M059J (cell line): Measurements from ENCODE around the gene NOP9. TPM values are rescaled to one million over a fixed set of nuclear protein-coding genes. Genes with fewer than 3 reads are reported as not detected.
"Not testable (repeated sequence)": the region's sequence is repeated elsewhere in the genome, so short reads cannot be mapped to it uniquely, and the experiment has no call there.

ENCODE experiments used
- DNase-seq: peaks from one replicate; pipeline ENCODE4 v3.0.0-alpha.2; 2012; ENCODE audit warnings: low read depth
- total RNA-seq: library from RNA; depleted of rRNA; stranded (reverse); fragments of >200 nt; shearing (Covaris generic); gene quantifications from 2 replicates; pipeline ENCODE4 v1.2.3, GENCODE V29; 2014

Gene NOP9
- total RNA-seq, 1 experiment from 2014 or later: 14.0 TPM

DNA sequence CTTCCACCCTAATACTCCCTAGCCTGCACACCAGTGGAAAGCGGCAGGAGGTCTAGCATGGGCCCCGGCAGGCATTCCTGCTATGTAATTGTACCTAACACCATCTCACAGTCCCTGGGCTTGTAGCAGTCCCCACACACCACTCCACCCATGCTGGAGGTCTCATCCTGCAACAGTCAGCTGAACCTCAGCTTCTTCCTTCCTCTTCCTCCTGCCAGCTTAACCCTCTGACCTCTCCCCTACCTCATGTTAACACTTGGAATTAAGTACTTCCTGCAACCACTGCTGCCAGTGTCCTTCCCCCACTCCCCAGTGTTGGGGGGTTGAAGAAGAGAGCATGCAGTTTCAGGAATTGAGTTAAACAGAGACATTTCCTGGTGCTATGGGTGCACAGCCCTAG lies 27.7 kb downstream of the NOP9 start:
- DNase-seq: no peak

DNA sequence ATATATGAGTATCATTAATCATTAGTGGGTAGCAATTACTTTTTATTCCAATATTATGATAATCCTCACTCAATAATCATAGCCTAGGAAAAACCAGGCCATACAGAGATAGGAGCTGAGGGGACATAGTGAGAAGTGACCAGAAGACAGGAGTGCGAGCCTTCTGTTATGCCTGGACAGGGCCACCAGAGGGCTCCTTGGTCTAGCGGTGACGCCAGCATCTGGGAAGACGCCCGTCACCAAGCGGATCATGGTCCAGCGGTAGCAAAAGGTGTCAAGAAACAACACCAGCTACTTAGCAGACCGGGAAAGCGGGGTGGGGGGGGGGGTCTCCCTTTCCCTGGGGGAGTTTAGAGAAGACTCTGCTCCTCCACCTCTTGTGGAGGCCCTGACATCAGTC lies 28.3 kb downstream of the NOP9 start:
- DNase-seq: not testable (repeated sequence)

DNA sequence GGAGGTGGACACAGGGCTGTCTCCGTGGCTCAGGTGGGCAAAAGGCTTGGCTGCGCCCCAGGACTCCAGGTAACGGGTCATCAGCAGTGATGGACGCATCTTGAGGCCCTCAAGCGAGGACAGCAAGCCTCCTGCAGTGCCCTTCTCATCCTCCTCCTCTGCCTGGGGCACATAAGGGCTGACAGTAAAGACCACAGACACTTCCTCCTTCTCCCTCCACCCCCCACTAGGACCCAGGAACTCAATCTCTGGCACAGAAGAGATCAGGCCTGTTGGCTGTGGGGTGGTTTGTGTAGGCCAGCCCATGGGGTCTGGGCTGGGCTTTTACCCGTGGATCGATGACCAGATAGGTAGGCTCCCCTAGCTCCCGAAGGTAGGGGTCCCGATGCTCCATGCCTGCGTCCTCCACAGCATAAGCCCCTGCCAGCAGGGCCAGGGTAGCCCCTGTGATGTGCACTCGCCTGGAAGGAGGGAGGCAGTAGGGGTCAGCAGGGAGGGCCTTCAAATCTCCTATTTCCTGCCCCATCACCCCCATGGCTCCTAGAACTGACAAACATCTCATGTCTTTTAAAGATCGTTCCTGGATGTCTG lies 29.5 kb downstream of the NOP9 start:
- no peak for DNase-seq

DNA sequence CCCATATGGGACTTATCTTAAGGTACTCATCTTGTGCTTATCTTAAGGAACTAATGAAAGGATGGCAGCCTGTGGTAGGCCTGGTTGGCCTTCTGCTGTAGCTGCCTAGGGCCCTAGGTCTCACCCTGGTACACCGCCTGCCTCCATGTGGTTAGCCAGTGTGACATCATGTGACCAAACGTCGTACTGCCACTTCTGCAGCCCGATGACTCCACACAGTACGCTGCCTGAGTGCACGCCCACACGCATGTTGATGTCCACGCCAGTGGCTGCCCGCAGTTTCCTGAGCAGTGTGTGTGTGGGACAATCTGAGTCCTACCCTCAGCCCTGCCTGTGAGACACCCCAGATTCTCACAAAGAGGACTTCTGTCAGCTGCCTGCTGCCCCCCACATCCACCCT lies 30.1 kb downstream of the NOP9 start:
- DNase-seq: no peak

DNA sequence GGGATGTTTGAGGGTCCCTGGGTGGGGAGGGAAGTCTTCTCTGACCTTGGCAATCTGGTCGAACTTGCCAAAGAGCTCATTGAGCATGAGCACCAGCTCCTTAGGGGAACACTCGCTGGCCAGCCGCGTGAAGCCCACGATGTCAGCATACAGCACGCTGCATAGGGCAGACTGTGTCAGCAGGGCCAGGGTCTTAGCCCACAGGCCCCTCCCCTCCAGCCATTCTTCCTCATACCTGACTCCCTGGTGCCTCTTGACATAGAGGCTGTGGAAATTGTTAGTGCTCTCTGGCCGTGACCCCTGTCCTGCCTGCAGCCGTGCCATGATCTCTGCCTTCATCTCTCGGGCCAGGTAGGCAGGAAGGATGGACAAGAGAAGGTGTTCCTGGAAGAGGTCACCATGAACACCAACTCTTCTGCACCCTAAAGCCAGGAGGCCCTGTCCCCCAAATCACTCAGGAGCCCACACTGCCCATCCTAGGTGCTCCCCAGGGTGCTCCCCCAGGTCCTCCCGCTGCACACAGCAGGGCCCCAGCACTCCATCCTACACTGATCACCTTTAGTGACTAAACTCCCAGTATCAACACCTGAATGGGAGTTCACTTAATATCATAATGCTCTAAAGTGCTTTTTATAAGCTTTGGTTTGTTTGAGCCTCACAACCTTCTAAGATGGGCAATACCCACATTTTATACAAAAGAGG lies 31.5 kb downstream of the NOP9 start:
- DNase-seq: no peak

DNA sequence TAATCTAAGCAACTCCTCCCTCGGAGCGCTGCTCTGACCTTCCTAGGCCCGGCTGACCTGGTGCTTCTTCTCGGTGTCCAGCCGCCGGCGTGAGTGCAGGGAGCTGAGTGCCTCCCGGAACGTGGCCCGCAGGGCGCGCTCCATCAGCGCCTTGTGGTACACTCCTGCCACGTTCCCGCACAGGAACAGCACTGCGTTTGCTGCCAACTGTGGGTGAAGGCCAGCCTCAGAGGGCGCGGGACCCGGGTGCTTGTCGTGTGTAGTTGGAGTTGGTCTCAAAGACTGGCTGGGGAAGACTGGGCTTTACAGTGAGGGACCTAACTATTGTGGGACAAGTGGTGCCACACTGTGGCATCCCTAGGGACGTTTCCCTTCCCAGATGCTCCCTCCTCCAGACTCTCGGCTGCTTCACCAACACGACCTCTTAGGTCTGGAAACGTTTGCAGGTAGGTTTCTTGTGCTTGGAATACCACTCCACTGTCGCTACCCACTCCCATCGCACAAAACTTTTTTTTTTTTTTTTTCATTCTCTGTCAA lies 32.1 kb downstream of the NOP9 start:
- no peak for DNase-seq

DNA sequence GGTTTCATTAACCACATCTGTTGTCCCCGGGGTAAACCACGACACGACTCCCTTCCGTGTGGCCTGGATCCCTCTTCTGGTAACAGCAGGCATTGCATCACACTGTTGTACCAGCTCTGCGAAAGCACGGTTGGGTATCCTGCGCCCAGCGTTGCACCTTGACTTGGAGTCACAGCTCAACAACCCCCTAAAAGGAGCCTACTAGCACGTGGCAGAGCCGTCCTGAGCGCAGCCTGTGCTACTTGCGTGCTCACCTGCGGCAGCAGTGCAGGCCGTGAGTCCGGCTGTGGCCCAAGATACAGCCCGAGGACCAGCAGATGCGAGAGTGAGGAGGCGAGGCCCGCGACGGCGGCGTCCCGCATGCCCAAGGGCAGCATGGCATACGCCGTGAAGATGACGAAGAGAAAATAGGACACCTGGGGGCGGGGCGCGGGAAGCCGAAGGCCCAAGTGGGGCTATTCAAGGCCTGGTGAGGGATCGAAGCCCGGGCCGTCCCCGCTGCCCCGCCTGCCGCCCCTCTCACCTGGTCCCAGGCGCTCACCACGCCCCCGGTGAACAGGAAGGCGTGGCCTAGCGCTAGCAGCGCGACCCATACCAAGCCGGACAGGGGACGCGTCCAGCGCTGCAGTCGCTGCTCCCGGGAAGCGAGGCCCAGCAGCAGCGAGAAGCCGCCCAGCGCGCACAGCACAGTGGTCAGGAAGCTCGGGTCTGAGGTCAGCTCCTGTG lies 32.8 kb downstream of the NOP9 start:
- peak; percentile 69 for DNase-seq

DNA sequence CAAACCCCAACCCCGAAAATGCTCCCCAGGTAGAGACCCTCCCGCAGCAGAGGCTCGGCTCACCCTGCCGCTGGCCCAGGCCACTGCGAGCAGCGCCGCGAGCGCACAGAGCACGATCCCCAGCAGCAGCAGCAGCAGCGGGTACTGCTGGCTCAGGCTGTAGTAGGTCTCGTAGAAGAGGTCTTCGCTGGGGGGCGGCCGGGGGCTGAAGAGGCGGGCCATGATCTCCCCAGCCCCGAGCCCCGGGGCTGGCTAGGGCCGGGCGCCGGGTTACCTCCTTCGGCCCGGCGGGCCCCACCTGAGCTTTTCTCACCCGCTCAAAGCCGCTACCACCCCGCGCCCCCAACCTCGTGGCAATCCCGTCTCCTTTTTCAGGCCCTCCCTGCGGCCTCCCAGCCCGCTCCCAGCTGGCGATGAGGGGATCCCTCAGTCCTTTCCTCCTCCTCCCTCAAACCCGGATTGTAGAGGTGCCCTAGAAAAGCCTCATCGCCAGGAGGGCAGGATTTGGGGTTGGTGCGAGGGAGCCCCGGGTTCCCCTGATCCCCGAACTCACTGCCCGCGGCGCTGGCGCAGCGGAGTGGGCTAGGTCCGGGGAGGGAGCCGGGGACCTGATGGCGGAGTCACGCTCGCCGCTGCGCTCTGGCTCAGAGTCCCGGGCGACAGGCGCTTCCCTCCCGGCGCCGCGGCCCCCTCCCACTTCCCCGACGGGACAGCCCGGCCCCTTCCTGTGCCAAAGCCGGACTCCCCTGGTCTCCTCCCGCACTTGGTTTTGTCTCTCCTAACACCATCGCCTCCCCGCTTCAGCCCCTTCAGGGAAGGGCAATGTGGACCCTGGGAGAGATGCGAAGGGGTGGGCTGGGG lies 35.0 kb downstream of the NOP9 start, which contains the start of gene ADCY4:
TSS of gene ADCY4 (minus strand) at position 641 of the 861 bp plus-strand sequence. CDS start at position 222, 419 bp downstream.
- DNase-seq: no peak

DNA sequence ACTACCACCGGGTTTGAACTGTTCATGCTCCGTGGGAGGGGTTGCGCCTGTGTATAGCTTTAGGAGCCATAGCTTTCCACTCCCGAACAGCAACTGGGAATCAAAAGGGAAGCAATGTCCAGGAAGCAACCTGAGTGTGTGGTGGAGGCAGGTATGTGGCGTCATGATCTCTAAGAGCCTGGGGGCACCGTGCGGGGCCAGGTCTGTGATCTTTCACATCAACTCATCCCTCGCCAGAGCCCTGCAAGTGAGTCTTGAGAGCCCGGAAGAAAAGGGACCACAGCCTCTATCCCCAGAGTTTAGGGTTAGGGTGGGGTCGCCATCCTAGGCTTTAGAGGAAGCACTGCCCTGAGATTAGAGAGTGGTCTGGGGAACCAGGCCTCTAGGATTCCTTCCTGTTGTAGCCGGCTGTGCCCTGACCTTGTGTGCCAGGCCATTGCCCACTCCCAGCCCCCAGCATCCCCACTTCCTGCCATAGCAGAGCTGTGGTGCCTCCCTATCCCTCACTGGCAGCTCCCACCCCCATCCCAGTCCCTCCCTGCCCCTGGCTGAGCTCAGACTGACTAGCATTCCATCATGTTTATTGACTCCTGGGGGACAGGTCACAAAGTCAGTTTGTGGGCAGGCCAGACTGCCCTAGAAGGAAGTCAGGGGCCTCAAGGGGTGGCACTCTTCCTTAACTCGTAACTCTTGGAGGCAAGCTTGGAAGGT lies 36.0 kb downstream of the NOP9 start:
- DNase-seq: no peak

DNA sequence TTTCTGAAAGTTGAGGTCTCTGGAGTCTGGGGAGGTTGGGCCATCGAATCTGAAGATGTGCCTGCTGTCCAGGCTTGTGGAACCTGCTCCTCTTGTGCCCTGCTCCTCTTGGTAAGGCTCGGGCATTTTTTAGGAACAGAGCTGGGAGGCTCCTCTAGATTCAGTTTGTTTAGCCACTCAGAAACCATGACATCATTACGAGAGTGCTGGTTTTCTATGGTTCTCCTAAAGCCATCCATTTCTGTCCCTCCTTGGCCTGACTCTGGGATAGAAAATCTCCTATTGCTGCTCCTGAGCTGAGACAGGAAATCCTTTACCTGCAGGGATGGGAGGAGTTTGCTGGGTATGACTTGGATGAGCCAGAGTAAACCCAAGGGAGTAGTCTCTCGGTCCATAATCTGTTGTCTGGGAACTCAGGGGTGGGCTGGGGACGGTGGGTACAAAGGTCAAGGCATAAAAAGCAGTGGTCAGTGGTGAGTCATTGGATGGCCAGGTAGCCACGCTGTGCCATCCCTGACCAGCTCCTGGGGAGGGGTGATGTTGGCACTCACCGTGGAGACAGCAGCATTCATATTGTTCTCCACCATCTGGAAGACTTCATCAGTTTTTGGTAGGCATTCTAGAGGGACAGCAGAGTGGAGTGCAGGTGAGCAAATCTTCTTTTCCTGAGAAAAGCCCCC lies 37.6 kb downstream of the NOP9 start:
- no peak for DNase-seq

DNA sequence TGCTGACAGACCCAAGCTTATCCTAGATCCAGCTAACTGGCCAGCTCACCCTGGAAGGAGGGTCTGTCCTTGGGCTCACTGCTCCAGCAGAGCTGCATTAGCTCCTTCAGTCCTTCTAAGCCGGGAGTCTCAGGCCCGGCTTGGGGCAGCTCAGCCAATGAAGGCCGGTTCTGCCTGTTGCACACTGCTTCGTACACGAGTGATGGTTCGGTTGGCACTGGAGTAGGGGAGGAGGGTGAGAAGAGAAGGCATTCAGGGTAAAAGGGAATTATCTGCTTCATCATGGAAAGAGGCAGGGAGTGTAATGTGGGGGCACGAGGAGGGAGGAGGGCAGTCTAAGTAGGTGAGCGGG lies 38.1 kb downstream of the NOP9 start:
- DNase-seq: no peak

DNA sequence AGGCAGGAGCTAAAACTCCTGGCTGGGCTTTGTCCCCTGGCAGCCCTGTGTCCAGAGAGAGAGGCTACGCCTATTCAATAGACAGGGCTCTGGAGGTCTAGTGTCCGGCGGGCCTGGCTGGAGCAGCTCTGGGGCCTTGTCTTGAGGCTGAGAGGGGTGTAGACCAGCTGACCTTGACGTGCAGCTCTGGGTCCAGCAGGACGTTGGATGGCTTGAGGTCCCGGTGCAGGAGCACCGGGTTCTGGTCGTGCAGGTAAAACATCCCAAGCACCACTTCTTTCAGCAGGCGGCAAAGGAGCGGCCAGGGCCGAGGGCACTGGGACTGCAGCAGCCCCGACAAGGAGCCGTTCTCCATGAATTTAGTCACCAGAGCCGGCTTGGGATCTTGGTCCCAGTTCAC lies 39.2 kb downstream of the NOP9 start:
- no peak for DNase-seq

DNA sequence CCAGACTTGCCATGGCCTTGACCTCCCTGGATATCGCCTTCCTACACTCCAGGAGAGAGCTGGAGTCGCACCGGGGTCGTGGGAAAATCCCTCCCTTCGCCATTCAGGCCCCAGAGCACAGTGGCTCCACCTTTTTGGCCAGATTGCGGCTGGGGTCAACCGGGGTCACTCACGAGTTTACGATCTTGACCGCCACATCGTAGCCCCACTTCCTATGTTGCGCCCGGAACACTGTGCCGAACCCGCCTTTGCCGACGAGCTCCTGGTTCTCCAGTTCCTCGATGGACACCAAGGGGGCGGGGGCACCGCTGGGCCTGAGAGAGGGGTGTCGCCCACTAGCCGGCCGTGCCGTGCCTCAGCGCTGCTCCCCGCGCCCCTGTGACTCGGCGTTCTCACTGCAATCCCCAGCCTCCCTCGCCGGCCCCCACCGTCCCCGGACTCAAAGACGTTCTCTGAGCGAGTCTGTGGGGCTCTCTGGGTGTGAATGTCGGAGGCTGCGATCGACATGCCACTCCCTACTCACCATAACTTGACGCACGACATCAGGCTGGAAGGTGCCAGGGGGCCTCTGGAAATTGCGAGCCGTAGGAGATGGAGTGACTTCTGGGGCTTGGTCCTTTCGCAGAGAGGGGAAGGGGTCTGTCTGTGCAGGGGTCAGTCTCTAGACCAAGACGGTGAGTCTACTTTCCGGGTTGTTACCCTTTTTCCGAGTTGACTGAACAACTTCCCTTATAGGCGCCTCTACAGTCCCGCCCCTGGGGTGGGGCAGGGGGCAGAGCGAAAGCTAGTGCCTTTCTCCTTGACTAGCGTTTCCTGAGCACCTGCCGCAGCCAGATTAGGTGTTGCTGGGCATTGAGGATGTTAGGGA lies 39.9 kb downstream of the NOP9 start, which contains the start of gene RIPK3:
TSS of gene RIPK3 (minus strand) at position 708 of the 868 bp plus-strand sequence. CDS start at position 543, 165 bp downstream.
- DNase-seq: no peak

DNA sequence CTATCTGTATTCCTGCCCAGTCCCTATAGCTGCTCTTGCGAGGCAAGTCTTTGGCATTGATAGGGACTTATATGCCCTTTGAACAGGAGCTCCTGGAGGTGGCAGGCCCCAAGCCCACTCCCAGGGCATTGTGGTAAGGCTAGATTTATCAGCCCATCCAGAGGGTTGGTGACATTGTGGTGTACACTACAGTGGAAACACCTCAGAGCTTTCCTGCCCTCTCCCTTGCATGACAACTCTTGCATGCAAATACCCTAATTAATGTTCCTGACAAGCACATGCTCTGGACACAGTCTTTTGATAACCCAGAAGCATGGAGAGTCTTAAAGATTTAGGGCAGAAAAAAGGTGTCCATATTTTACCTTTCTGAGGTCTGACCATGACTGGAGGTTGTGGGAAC lies 41.0 kb downstream of the NOP9 start:
- DNase-seq: no peak

DNA sequence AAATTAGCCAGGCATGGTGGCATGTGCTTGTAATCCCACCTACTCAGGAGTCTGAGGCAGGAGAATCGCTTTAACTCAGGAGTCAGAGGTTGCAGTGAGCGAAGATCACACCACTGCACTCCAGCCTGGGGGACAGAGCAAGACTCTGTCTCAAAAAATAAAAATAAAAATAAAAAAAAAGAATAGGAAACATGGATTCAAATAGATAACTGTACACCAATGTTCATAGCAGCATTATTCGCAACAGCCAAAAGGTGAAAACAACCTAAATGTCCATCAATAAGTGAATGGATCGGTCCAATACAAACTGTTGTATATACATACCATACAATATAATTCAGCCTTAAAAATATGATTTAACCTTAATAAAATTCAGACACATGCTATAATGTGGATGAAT lies 43.2 kb downstream of the NOP9 start:
- DNase-seq: no peak

DNA sequence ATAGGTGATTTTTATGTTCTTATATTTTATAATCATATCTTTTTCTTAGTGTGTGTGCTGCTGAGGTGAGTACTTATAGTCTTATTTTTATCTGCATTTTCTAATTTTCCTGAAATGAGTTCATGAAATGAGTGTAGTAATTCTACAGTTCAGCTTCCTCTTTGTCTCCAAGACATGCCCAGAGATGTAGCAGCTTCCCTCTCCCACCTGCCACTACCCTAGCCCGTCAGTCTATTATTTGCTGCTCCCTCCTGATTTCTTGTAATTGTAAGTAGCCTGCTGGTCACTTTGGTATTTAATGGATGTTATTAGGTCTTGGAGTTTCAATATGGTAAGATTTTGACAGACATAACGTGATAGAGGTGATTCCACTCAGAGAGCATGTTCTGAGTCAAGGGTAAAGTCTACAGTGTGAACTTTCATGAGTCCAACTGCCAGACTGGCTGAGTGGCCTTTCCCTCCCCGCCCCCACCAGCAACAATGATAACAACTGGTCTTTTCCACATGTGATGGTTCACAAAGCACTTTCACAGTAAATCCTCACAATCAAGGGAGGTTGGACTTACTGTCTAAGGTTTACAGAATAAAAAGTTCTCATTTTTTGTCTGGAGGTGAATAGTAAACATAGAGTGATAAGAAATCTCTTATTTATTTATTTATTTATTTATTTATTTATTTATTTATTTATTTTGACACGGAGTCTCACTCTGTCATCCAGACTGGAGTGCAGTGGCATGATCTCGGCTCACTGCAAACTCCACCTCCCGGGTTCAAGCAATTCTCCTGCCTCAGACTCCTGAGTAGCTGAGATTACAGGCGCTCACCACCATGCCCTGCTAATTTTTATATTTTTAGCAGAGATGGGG lies 44.4 kb downstream of the NOP9 start:
- DNase-seq: no peak

DNA sequence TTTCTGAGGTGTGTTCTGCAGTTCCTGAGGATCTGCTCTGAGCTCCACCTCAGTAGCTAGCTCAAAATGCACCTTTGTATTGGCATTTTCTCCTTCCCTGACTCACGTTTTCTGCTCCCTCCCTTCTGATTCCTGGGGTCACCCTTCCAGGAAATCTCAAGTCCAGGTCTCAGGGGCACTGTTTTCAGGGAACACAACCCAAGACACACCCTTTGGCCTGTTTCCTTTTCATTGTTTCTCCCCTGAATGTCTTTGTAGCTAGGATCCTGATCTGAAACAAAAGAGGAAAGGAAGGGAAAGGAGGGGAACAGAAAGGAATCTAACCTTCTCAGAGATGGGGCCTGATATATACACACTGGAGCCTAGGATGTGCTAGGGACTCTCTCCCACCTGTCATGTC lies 47.5 kb downstream of the NOP9 start:
- DNase-seq: no peak

DNA sequence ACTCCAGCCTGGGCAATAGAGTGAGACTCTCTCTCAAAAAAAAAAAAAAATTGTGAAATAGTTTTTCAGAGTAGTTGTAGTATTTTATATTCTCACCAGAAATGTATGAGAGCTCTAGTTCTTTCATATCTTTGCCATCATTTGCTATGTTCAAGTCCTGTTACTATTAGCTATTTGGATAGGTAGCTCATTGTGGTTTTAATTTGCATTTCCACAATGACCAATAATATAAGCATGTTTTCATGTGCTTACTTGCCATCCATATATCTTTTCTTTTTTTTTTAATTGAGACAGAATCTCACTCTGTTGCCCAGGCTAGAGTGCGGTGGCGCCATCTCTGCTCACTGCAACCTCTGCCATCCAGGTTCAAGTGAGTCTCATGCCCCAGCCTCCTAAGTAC lies 48.5 kb downstream of the NOP9 start:
- no peak for DNase-seq

DNA sequence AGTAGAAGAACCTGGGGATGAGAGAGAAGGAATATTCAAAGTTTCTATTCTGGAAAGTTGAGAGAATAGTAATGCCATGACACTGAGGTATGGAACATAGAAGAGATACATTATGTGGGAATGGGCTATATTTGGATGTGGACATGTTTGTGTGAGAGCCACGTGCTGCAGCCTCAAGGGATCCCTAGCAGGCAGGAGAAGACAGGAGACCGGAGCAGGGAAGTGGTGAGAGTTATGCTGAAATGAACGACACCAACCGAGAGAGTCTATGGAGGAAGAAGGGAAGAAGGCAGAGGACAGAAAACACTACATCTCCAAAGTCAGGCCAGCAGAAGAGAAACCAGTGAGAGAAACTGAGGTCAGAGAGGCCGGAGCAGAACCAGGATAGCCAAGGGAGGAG lies 50.1 kb downstream of the NOP9 start:
- no peak for DNase-seq
